C4-2B (cell line): ENCODE results near the gene BNIPL.

Source experiments
- CTCF ChIP-seq: fragments of 450-650 bp; conservative IDR thresholded peaks from 2 replicates; pipeline ENCODE4 v1.5.1; 2017; ENCODE audit warnings: mild to moderate bottlenecking
- ZFX ChIP-seq: fragments of 450-650 bp; IDR thresholded peaks from 2 replicates; pipeline ENCODE4 v1.6.1; 2017

- no peak for TF ChIP-seq CTCF
- no peak for TF ChIP-seq ZFX
Observed at GRCh38 chr1:150997126-150997872, 39.1 kb upstream of the BNIPL start.
